Erythroblast (primary cell): Measurements from ENCODE around the gene SNIP1.
"Not testable (repeated sequence)": the region's sequence is repeated elsewhere in the genome, so short reads cannot be mapped to it uniquely, and the experiment has no call there.

ENCODE experiments used
- DNase-seq, 2 experiments: peaks; one replicate each; lab custom pipeline; 2025; lab: John Stamatoyannopoulos, UW
- GATA1 ChIP-seq: IDR thresholded peaks from 2 replicates; pipeline ENCODE4 v1.6.1; 2011; ENCODE audit warnings: low read depth, mild to moderate bottlenecking, control low read depth, low read length, moderate library complexity
- POLR2A ChIP-seq: IDR thresholded peaks from 2 replicates; pipeline ENCODE4 v1.6.1; 2011; ENCODE audit warnings: mild to moderate bottlenecking, low read length

SNIP1 gene, protein sequence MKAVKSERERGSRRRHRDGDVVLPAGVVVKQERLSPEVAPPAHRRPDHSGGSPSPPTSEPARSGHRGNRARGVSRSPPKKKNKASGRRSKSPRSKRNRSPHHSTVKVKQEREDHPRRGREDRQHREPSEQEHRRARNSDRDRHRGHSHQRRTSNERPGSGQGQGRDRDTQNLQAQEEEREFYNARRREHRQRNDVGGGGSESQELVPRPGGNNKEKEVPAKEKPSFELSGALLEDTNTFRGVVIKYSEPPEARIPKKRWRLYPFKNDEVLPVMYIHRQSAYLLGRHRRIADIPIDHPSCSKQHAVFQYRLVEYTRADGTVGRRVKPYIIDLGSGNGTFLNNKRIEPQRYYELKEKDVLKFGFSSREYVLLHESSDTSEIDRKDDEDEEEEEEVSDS

GRCh38 chr1:37553927-37554808 lies at the start of gene SNIP1:
TSS of gene SNIP1 (minus strand) at chr1:37554293. CDS start at chr1:37554229, 64 bp downstream.
- peak; percentile 93 to 94 for DNase-seq
- TF ChIP-seq GATA1 (no peak), POLR2A (peak; percentile 80)

GRCh38 chr1:37602750-37603694 lies 48.9 kb upstream of the SNIP1 start:
- TF ChIP-seq GATA1 (no peak), POLR2A (no peak)
- DNase-seq: peak; percentile 21 to 43

DNA sequence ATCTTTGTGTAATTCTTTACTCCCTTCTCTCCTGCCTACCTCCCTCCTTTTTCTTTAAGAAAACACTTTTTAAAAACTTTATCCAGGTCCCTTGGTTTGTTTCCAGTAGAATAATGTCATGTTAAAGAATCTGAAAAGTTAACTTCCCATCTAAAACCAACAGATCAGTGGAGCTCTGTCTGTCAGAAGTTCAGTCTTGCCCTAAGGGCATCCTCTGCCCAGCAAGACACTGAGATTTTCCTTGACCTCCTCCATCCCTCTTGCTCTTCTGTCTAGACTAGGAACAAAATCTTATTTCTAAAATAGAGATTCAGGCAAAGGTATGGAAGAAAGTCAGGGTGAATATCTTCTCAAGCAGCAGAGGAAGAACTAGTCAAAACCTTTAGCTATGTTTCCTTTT lies 47.3 kb upstream of the SNIP1 start:
- no peak for TF ChIP-seq GATA1
- no peak for TF ChIP-seq POLR2A

DNA sequence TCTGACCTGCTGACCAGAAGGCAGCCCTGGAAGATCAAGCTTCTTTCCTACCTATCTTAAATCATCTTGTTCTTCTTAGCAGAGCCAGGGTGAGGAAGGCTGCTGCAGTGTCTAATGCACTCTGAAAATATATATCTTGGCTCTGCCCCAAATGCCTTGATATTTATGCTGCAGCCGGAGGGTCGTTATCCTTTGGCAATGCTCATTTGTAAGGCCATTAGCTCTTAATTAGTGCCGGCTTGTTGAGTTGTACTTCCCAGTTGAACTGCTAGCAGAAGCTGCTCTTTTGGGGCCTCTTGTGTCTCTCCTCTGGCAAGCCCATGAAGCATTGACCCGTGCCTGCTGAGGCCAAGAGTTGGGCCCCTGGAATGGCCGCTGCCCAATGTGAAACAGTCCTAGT lies 45.8 kb upstream of the SNIP1 start:
- TF ChIP-seq POLR2A: no peak
- no peak for TF ChIP-seq GATA1

More for the DNA sequence above, 47.3 kb upstream of the SNIP1 start:
- DNase-seq: no peak

DNA sequence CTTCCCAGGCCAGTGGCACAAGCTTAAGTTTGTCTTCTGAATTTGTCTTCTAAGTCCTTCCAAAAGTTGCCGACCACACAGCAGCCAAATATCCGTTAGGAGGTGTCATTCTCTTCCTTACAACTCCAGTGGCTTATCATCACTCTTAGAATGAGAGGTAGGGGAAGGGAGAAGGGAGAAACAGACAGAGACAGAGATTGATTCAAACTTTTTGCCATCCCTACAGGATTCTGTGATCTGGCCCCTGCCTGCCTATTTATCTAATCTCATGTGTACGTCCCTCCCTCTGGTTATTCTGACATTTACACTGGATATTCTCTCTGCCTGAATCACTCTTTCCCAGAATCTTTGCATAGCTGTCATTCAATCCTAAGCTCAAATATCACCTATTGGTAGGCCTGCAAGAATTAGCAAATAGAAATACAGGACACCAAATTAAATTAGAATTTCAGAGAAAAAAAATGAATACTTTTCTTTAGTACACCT lies 42.1 kb upstream of the SNIP1 start:
- DNase-seq: no peak
- no peak for TF ChIP-seq GATA1
- no peak for TF ChIP-seq POLR2A

More for the DNA sequence above, 45.8 kb upstream of the SNIP1 start:
- no peak for DNase-seq

DNA sequence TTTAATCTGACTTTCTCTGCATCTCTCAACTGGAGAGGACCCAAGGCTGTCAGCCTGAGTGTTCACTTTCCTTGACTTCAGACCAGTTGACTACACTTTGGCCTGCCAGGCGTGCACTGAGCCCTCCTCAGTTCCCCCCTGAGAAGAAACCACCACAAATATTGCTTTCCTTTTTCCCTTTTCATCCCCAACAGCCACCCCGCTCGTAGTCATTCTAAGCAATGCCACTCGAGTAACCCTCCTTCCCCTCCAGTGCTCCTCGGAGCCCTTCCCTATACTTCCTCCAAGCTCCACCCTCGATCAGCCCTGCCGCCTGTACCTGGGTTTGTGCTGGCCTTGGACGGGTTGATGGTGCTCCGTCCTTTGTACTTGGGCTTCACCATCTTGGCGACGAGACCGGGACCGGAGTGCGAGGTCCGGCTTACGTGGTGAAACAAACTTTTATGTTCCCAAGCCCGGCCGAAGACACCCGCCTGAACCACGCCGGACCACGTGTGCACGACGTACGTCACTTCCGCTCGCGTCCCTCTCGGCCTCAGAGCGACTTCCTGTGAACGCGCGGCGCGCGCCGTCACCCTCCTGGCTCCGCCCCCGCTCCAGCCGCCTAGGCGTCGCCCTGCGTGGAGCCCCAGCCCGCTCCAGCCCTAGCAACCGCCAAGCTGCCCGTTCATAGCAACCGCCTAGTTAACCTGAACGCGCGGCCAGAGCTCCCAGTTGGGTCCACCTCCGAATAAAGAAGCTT lies 41.5 kb upstream of the SNIP1 start, which contains the start of gene GNL2:
Gene GNL2 (minus strand): TSS at position 498 of the 742 bp plus-strand sequence. CDS start 115 bp downstream, at position 383.
- peak; percentile 98 to 99 for DNase-seq
- peak; percentile 94 for TF ChIP-seq POLR2A
- TF ChIP-seq GATA1: no peak

- DNase-seq: no peak
- no peak for TF ChIP-seq POLR2A
- no peak for TF ChIP-seq GATA1
These were observed 39.6 kb upstream of the SNIP1 start for GRCh38 chr1:37593726-37594125.

- DNase-seq: no peak
These were observed 34.8 kb upstream of the SNIP1 start for GRCh38 chr1:37588939-37589338.

DNA sequence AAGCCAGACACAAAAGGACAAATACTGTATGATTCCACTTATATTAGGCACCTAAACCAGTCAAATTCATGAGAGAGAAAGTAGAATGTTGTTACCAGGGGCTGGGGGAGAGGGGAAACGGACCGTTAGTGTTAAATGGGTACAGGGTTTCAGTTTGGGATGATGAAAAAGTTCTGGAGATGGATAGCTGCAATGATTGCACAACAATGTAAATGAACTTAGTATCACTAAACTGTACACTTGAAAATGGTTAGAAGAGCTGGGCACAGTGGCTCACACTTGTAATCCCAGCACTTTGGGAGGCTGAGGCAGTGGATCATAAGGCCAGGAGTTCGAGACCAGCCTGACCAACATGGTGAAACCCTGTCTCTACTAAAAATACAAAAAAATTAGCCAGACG lies 30.5 kb upstream of the SNIP1 start:
- not testable (repeated sequence) for DNase-seq

More at GRCh38 chr1:37588939-37589338, 34.8 kb upstream of the SNIP1 start:
- TF ChIP-seq GATA1: no peak
- TF ChIP-seq POLR2A: no peak

DNA sequence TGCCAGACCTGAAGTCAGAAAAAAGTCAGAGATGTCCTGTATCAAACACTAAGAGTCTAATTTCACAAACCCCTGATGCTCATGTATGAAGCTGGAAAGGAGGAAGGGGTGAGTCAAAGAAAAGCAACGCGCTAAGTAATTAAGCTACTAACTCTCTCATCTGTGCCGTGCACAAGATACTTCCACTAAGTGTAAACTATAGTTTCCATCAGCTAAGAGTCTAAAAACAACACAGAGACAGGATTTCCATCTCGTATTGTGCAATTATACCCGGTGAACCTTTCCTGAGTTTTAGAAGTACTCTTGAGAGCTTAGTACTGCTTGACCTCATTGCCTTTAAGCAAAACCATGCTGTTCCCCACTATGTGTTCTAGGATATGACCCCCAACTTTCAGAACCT lies 21.6 kb upstream of the SNIP1 start:
- TF ChIP-seq POLR2A (no peak), GATA1 (no peak)
- DNase-seq: no peak

DNA sequence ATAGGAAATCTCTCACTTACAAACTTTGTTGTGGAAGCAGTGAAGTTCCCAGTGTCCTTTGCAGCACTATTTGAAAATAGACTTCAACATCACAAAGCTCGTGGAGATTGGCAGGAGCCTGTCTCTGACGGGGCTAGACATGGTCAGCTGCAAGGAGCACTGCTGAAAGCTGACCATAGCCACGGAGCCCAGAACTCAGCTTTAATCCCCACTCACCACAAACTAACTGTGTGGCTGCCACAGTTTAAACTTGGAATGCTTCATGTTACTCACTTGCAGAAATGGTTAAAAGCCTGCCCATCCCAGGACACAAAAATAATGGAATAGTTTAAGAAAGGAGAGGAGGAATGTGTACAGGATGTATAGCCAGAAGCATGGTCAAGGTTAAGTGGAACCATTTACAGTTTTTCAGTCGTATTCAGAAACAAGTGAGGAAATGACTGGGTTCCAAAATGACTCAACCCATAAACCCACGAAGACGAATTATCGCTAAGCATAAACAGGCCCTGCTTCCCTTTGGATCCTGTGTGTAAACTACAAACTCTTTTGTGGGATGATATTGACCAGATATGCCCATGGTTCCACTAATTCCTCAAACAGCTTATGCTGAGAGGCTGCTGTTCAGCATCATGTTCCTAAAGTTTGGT lies 20.9 kb upstream of the SNIP1 start:
- TF ChIP-seq POLR2A: no peak
- no peak for TF ChIP-seq GATA1
- DNase-seq: no peak
